Esophagus squamous epithelium (tissue), 5 donors: ENCODE measurements around the gene SMAD7. TPM values are rescaled to one million over a fixed set of nuclear protein-coding genes. Genes with fewer than 3 reads are reported as not detected.
"Not testable (repeated sequence)": the region's sequence is repeated elsewhere in the genome, so short reads cannot be mapped to it uniquely, and the experiment has no call there.

ENCODE experiments used
- DNase-seq: peaks from one replicate; lab custom pipeline; 2025; lab: John Stamatoyannopoulos, UW
- H3K27ac ChIP-seq, 4 donors: fragments of 200-600 bp; sonication (generic); one replicate each; pipeline ENCODE4 v1.5.1; 2016 to 2019; ENCODE audit warnings: mild to moderate bottlenecking in 1 of 4
- H3K27me3 ChIP-seq, 4 donors: fragments of 200-600 bp; sonication (generic); 1 replicate in 3 of 4; 2 replicates in 1 of 4; pipeline versions ENCODE4 v1.5.1 to v1.6.0; 2017 to 2021; ENCODE audit warnings: antibody characterized with exemption in 1 of 4
- H3K36me3 ChIP-seq, 3 donors: fragments of 200-600 bp; sonication (generic); one replicate each; pipeline ENCODE4 v1.5.1; 2016 to 2019
- H3K4me1 ChIP-seq, 3 donors: fragments of 200-600 bp; sonication (generic); one replicate each; pipeline ENCODE4 v1.5.1; 2017 to 2019
- H3K4me3 ChIP-seq, 4 donors: fragments of 200-600 bp; sonication (generic); 1 replicate in 3 of 4; 2 replicates in 1 of 4; pipeline ENCODE4 v1.5.1; 2016 to 2019; ENCODE audit warnings: mild to moderate bottlenecking in 2 of 4, moderate library complexity in 1 of 4
- H3K9me3 ChIP-seq, 3 donors: fragments of 200-600 bp; sonication (generic); one replicate each; pipeline ENCODE4 v1.5.1; 2016 to 2019
- CTCF ChIP-seq, 6 experiments: fragments of 450-650 bp in 4 of 6; fragments of 200-600 bp in 2 of 6; sonication (generic) in 2 of 6; IDR thresholded peaks; one replicate each; pipeline ENCODE4 v1.5.1; 2016 to 2019; ENCODE audit warnings: antibody characterized with exemption in 6 of 6, mild to moderate bottlenecking in 4 of 6, moderate library complexity in 4 of 6
- POLR2A ChIP-seq, 4 donors: fragments of 450-650 bp; IDR thresholded peaks; one replicate each; pipeline ENCODE4 v1.6.1; 2017; ENCODE audit warnings: antibody characterized with exemption in 4 of 4, mild to moderate bottlenecking in 4 of 4, moderate library complexity in 3 of 4
- WGBS, 2 donors: methylation state at CpG; one replicate each; pipeline ENCODE4 v1.1.5; 2018; 5-methylcytosine and 5-hydroxymethylcytosine counted together
- intact Hi-C: fragments of 100-400 bp; cut with DNase I; formaldehyde crosslinking; loops from one replicate; pipeline ENCODE4 v1.15.0; 2022
- total RNA-seq, 4 donors: library from RNA; depleted of rRNA; stranded (reverse); fragments of >200 nt; gene quantifications; one replicate each; pipeline ENCODE4 v1.1.0, GENCODE V29; 2016
- donor health status: DM: yes; HTN: yes; CAD: no.

SMAD7 gene
- total RNA-seq, 4 donors from 2014 or later = 4.2 to 26.5 (median 9.0) TPM

GRCh38 chr18:48871391-48872166, 79.2 kb downstream of the SMAD7 start:
- TF ChIP-seq POLR2A (IDR thresholded peaks at IDR 0.05) (no peak), CTCF (IDR thresholded peaks at IDR 0.05) (no peak)
- no peaks in the 10 kb centered on the region for H3K27me3 ChIP-seq
- no peaks in the 10 kb centered on the region for H3K9me3 ChIP-seq
- intact Hi-C loops = no loop called here
- no peaks in the 10 kb centered on the region for H3K36me3 ChIP-seq
- DNase-seq = no peak
- no peak overlapping the region for H3K27ac ChIP-seq
- 88 to 97% methylated on average over 8 to 14 of the region's 23 CpGs for WGBS, 2 donors
- H3K4me1 ChIP-seq = peaks cover 0 to 24% (median 9%) of the 10 kb centered on the region in 3 donors
- H3K4me3 ChIP-seq = no peak overlapping the region

- DNase-seq, H3K36me3 ChIP-seq, intact Hi-C loops, H3K9me3 ChIP-seq, H3K4me3 ChIP-seq, H3K27me3 ChIP-seq, H3K27ac ChIP-seq: not testable (repeated sequence)
- peaks cover 0 to 24% (median 9%) of the 10 kb centered on the region in 3 donors for H3K4me1 ChIP-seq
- 80 to 99% methylated on average over 3 to 9 of the region's 13 CpGs for WGBS, 2 donors
Observed at GRCh38 chr18:48870926-48871325, 79.8 kb downstream of the SMAD7 start.
